Measurements from ENCODE around the gene ZNF835. TPM values are rescaled to one million over a fixed set of nuclear protein-coding genes. Genes with fewer than 3 reads are reported as not detected.

The ZNF835 gene
- total RNA-seq, 4 donors from 2014 or later = 1.7 to 9.4 (median 3.0) TPM

- TF ChIP-seq CTCF (IDR thresholded peaks at IDR 0.05; ENCODE audit: low read depth) = no peak
These were observed 33.5 kb downstream of the ZNF835 start for GRCh38 chr19:56637976-56638555.

GRCh38 chr19:56633021-56633420 is 38.5 kb downstream of the ZNF835 start:
- no peak for TF ChIP-seq CTCF (IDR thresholded peaks at IDR 0.05; ENCODE audit: low read depth)

- no peak for TF ChIP-seq CTCF (IDR thresholded peaks at IDR 0.05; ENCODE audit: low read depth)
These were observed 45.8 kb downstream of the ZNF835 start for GRCh38 chr19:56625708-56626107.

- no peak for TF ChIP-seq CTCF (IDR thresholded peaks at IDR 0.05; ENCODE audit: low read depth)
These were observed 48.6 kb downstream of the ZNF835 start for GRCh38 chr19:56623006-56623405.

- TF ChIP-seq CTCF (IDR thresholded peaks at IDR 0.05; ENCODE audit: low read depth) = no peak
These were observed 49.2 kb downstream of the ZNF835 start for GRCh38 chr19:56622374-56622773.

GRCh38 chr19:56619121-56619520 is 52.4 kb downstream of the ZNF835 start:
- TF ChIP-seq CTCF (IDR thresholded peaks at IDR 0.05; ENCODE audit: low read depth) = no peak

GRCh38 chr19:56617531-56617930 is 54.0 kb downstream of the ZNF835 start:
- no peak for TF ChIP-seq CTCF (IDR thresholded peaks at IDR 0.05; ENCODE audit: low read depth)
